Stimulated activated naive CD8-positive, alpha-beta T cell treated with anti-CD3 and anti-CD28 coated beads, Interleukin-15, Interleukin-2, amounts not matched to agents 100 ng/mL and 50 ng/mL, for 24 hours (primary cell): ENCODE results near the gene STK35.
A peak's percentile ranks its signal among the peaks of the same experiment; 100 is the strongest.

Experiments used
- H3K27ac Mint-ChIP-seq: one replicate; pipeline ENCODE4 v1.8.0; 2021; ENCODE audit warnings: mild to moderate bottlenecking, mixed read lengths
- H3K27me3 Mint-ChIP-seq: one replicate; pipeline ENCODE4 v1.8.0; 2021; ENCODE audit warnings: mixed read lengths
- H3K36me3 Mint-ChIP-seq: one replicate; pipeline ENCODE4 v1.8.0; 2021; ENCODE audit warnings: low read depth, mixed read lengths
- H3K4me1 Mint-ChIP-seq: one replicate; pipeline ENCODE4 v1.8.0; 2021; ENCODE audit warnings: low read depth, mixed read lengths
- H3K4me3 Mint-ChIP-seq: one replicate; pipeline ENCODE4 v1.8.0; 2021; ENCODE audit warnings: mild to moderate bottlenecking, mixed read lengths
- H3K9me3 Mint-ChIP-seq: one replicate; pipeline ENCODE4 v1.8.0; 2021; ENCODE audit warnings: mixed read lengths

STK35 gene

DNA sequence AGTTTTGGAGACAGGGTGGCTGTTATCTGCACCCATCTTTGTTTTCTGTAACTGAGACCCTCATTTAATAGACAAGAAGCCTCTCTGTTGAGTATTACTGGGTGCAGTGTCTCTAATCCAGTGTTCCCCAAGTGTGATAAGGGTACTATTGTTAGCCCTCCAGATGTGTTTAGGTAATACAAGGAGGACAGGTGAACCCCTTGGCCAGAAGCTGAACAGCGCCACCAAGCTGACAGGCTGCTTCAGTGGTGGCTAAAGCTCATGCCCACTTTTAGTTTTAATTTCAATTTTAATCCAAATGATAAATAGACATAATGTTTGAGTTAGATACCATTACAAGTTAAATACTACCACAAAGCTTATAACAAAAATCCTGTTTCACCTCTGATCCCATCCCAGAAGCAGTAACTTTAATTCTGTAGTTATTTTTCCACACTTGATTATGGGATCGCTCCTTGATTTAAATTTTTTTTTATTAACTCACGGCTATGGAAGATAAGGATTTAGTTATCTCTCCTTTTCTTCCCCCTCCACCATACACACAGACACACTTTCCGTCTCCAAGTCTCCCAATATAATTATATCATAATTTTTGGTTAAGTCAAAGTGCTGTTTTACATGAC lies 8.4 kb upstream of the STK35 start:
- Mint-ChIP-seq H3K27me3 (peaks cover 46% of the 10 kb centered on the region), H3K4me1 (no peaks in the 10 kb centered on the region), H3K4me3 (no peak overlapping the region), H3K27ac (no peak overlapping the region), H3K9me3 (no peaks in the 10 kb centered on the region), H3K36me3 (no peaks in the 10 kb centered on the region)

- H3K36me3 Mint-ChIP-seq = no peaks in the 10 kb centered on the region
- H3K27me3 Mint-ChIP-seq = peaks cover 39% of the 10 kb centered on the region
- H3K27ac Mint-ChIP-seq = no peak overlapping the region
- no peaks in the 10 kb centered on the region for H3K9me3 Mint-ChIP-seq
- no peaks in the 10 kb centered on the region for H3K4me1 Mint-ChIP-seq
- no peak overlapping the region for H3K4me3 Mint-ChIP-seq
Observed at GRCh38 chr20:2093883-2094282, 7.7 kb upstream of the STK35 start.

DNA sequence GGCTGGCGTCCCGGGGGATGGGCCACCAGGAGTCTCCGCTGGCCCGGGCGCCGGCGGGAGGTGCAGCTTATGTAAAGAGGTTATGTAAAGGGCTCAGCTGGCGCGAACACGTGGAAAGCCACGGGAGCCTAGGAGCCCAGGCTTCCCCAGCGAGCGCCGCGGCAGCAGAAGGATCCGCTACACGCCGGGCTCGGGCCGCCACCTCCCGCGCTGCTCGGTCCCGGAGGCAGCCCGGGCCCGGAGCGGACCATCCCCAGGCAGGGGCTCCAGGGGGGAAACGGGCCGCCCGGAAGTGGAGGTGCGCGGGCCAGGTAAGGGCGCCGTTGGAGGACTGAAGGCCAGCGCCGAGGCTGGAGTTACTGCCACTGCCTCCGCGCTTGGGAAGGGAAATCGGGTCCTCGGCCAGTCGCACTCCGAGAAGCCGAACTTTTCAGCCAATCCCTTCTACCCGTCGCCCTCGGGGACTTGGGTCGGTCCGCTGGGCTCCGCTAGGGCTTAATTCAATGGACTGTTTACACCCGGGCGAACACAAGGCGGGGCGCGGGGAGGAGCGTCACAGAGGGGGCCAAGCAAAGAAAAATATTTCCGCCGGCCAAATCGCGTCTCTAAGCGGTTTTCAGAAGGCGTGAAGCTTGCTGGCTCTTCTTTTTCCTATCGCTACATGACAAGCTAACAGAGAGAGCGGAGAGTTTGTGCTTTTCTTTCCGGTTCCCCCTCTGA lies 398 bp downstream of the STK35 start:
- peak overlapping the region; percentile 99 for H3K27ac Mint-ChIP-seq
- peaks cover 48% of the 10 kb centered on the region for H3K4me1 Mint-ChIP-seq
- H3K4me3 Mint-ChIP-seq = peak overlapping the region; percentile 90
- peaks cover 29% of the 10 kb centered on the region for H3K36me3 Mint-ChIP-seq
- H3K9me3 Mint-ChIP-seq = no peaks in the 10 kb centered on the region
- H3K27me3 Mint-ChIP-seq = no peaks in the 10 kb centered on the region

- peaks cover 29% of the 10 kb centered on the region for H3K36me3 Mint-ChIP-seq
- peaks cover 56% of the 10 kb centered on the region for H3K4me1 Mint-ChIP-seq
- H3K9me3 Mint-ChIP-seq = no peaks in the 10 kb centered on the region
- no peaks in the 10 kb centered on the region for H3K27me3 Mint-ChIP-seq
- peak overlapping the region; percentile 90 for H3K4me3 Mint-ChIP-seq
- H3K27ac Mint-ChIP-seq = peak overlapping the region; percentile 99
Observed at GRCh38 chr20:2102585-2103460, 1.2 kb downstream of the STK35 start.

DNA sequence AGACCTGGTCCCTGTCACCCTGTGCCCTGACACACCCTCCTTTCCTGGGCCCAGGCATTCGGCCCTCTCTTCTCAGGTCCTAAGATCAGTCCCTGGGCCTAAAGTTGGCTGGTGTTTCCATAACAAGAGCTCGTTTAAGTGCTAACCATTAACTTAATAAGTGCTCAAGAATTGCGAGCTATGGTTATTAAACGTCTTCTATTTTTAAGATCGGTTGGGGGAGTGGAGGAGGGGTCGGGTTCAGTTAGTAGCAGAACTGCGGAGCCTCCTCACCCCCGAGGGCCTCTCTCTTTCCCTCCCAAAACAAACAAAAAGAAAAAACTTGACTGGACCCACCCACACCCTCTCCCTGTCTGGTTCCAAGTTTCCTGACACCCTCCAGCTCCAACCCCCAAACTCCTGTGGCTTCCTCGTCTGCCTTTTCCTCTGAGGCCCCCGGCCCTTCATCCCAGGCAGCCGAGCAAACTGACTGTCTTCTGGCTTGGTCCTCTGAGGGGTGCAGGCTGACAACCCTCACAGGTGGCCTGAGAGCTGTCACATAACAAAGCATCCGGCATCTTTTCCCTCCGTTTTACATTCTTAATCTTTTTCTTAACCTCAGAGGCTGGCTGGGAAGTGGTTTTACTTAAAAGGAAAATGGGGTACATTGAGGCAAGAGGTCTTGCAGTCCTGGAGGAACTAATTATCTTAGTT lies 2.0 kb downstream of the STK35 start:
- peak overlapping the region; percentile 90 for H3K4me3 Mint-ChIP-seq
- peak overlapping the region; percentile 84 for H3K27ac Mint-ChIP-seq
- peaks cover 30% of the 10 kb centered on the region for H3K36me3 Mint-ChIP-seq
- H3K27me3 Mint-ChIP-seq = no peaks in the 10 kb centered on the region
- H3K9me3 Mint-ChIP-seq = no peaks in the 10 kb centered on the region
- H3K4me1 Mint-ChIP-seq = peaks cover 64% of the 10 kb centered on the region

DNA sequence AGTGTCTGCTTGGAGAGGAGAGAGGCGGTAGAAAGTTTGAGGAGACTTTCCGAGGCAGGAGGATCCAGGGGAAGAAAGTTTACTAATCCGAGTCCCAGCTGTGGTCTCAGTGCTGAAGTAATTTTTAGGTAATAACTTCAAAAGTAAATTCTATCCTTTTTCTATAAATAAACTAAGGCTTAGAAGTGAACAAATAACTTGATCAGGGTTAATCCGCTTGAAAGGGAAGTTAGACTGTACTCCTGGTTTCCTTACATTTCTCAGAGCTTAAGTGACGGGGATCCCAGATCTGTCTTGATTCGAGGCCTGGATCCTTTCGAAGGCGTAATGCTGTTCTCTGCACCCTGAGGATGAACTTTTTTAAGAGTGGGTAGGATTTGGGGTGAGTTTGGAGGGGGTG lies 2.6 kb downstream of the STK35 start:
- Mint-ChIP-seq H3K27me3 (no peaks in the 10 kb centered on the region), H3K27ac (no peak overlapping the region), H3K4me3 (peak overlapping the region; percentile 90), H3K9me3 (no peaks in the 10 kb centered on the region), H3K36me3 (peaks cover 36% of the 10 kb centered on the region), H3K4me1 (peaks cover 70% of the 10 kb centered on the region)

- peaks cover 95% of the 10 kb centered on the region for H3K4me1 Mint-ChIP-seq
- no peak overlapping the region for H3K27ac Mint-ChIP-seq
- no peaks in the 10 kb centered on the region for H3K9me3 Mint-ChIP-seq
- peaks cover 55% of the 10 kb centered on the region for H3K36me3 Mint-ChIP-seq
- no peak overlapping the region for H3K4me3 Mint-ChIP-seq
- H3K27me3 Mint-ChIP-seq = no peaks in the 10 kb centered on the region
Observed at GRCh38 chr20:2108498-2108897, 6.9 kb downstream of the STK35 start.

- no peaks in the 10 kb centered on the region for H3K9me3 Mint-ChIP-seq
- peaks cover 53% of the 10 kb centered on the region for H3K36me3 Mint-ChIP-seq
- no peaks in the 10 kb centered on the region for H3K27me3 Mint-ChIP-seq
- H3K27ac Mint-ChIP-seq = no peak overlapping the region
- H3K4me1 Mint-ChIP-seq = peaks cover 95% of the 10 kb centered on the region
- no peak overlapping the region for H3K4me3 Mint-ChIP-seq
Observed at GRCh38 chr20:2108987-2109386, 7.4 kb downstream of the STK35 start.

GRCh38 chr20:2109425-2110210 lies 8.0 kb downstream of the STK35 start:
- H3K4me3 Mint-ChIP-seq = no peak overlapping the region
- H3K27ac Mint-ChIP-seq = no peak overlapping the region
- H3K9me3 Mint-ChIP-seq = no peaks in the 10 kb centered on the region
- peaks cover 95% of the 10 kb centered on the region for H3K4me1 Mint-ChIP-seq
- peaks cover 50% of the 10 kb centered on the region for H3K36me3 Mint-ChIP-seq
- H3K27me3 Mint-ChIP-seq = no peaks in the 10 kb centered on the region

DNA sequence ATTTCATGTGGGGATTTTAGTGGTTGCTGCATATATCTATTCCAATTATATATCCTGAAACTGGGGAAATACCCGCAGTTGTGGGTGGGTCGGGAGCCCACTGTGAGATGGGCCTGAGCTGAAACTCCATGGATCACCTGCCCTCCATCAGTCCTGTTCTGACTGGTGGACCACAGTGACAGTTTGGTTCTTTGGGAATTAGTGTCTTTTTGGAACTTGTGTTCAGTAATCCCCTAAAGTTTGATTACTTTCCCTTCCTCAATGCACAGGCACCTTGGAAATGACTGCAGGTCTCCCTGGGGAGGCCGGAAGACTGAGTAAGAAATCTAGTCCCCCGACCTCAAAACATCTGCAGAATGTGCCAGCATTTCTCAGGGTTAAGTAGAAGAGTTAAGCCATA lies 11.3 kb downstream of the STK35 start:
- Mint-ChIP-seq H3K27me3 (no peaks in the 10 kb centered on the region), H3K4me3 (no peak overlapping the region), H3K36me3 (peaks cover 60% of the 10 kb centered on the region), H3K27ac (no peak overlapping the region), H3K9me3 (no peaks in the 10 kb centered on the region), H3K4me1 (peaks cover 77% of the 10 kb centered on the region)

DNA sequence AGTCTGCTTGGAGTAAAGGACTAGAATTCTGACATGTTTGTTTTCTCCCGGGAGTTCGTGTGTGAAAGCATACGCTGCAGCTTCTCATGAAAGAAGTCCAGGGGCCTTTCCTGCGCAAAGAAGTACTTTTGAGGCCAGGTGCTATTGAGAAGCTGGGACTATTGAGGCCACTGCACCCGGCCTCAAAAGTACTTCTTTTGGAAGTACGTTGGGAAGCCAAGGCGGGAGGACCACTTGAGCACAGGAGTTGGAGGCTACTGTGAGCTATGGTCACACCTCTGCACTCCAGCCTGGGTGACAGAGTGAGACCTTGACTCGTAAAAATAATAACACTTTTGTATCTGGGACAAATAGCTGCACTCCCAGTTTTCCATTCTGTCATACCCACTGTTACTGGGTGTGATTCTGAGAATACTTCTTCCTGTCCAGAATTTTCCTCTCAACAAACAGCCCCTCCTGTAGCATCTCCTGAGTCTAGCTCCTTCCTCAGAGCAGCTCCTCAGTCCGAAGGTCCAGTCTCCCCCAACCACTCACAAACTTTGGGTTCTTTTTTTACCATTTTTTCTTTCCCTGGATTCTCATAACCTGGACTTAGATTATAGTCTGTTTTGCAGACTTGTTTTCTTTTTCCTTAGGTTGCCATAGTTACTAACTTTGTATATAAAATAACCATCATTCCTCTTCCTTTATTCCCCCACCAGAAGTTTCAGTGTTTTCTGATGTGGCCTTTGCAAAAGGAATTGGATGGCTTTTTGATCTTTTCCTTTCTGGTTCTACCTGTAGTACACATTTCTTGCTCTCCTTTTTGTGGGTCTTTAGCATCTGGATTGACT lies 12.7 kb downstream of the STK35 start:
- Mint-ChIP-seq H3K36me3 (peaks cover 63% of the 10 kb centered on the region), H3K4me1 (peaks cover 71% of the 10 kb centered on the region), H3K9me3 (no peaks in the 10 kb centered on the region), H3K27me3 (no peaks in the 10 kb centered on the region), H3K4me3 (no peak overlapping the region), H3K27ac (no peak overlapping the region)

- Mint-ChIP-seq H3K4me3 (no peak overlapping the region), H3K4me1 (peaks cover 71% of the 10 kb centered on the region), H3K36me3 (peaks cover 70% of the 10 kb centered on the region), H3K27me3 (no peaks in the 10 kb centered on the region), H3K27ac (peak overlapping the region; percentile 23), H3K9me3 (no peaks in the 10 kb centered on the region)
Observed at GRCh38 chr20:2114990-2115681, 13.5 kb downstream of the STK35 start.
